Measurements from ENCODE around the gene ZNF662. TPM values are rescaled to one million over a fixed set of nuclear protein-coding genes. Genes with fewer than 3 reads are reported as not detected.

The ZNF662 gene
- total RNA-seq, 1 experiment from 2014 or later = not detected

DNA sequence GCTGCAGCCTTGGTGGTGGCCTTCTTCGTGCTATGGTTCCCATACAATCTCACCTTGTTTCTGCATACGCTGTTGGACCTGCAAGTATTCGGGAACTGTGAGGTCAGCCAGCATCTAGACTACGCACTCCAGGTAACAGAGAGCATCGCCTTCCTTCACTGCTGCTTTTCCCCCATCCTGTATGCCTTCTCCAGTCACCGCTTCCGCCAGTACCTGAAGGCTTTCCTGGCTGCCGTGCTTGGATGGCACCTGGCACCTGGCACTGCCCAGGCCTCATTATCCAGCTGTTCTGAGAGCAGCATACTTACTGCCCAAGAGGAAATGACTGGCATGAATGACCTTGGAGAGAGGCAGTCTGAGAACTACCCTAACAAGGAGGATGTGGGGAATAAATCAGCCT lies 40.7 kb upstream of the ZNF662 start:
- Histone ChIP-seq H2BK120ac (ENCODE audit: low read depth, low read length, poor library complexity, severe bottlenecking) (no peak overlapping the region), H2AK5ac (ENCODE audit: insufficient read length, low read length) (no peak overlapping the region), H4K8ac (replicated peaks; ENCODE audit: insufficient read length, low read depth, low read length) (no peak overlapping the region), H3K14ac (ENCODE audit: insufficient read depth, low read length) (no peak overlapping the region), H3K23ac (ENCODE audit: insufficient read length, low read depth, low read length) (no peak overlapping the region), H2BK5ac (ENCODE audit: insufficient read length, low read length) (no peak overlapping the region), H3T11ph (ENCODE audit: low read length) (no peak overlapping the region), H2AFZ (ENCODE audit: low read length) (no peak overlapping the region), H3K9ac (ENCODE audit: extremely low read depth, insufficient read length, low read length) (no peak overlapping the region), H4K91ac (ENCODE audit: insufficient read length, low read depth, low read length) (no peak overlapping the region), H2BK12ac (ENCODE audit: insufficient read length, low read depth, low read length) (no peak overlapping the region), H3K27me3 (ENCODE audit: insufficient read depth, low read length) (no peaks in the 10 kb centered on the region), H3K27ac (ENCODE audit: insufficient read length, low read depth, low read length) (no peak overlapping the region), H3K4ac (ENCODE audit: low read depth, low read length) (no peak overlapping the region), H3K4me2 (ENCODE audit: insufficient read depth, insufficient read length, low read length) (no peak overlapping the region), H4K5ac (ENCODE audit: insufficient read length, low read depth, low read length) (no peak overlapping the region), H3K56ac (ENCODE audit: insufficient read length, low read depth, low read length) (no peak overlapping the region), H4K20me1 (ENCODE audit: control insufficient read depth, insufficient read depth, insufficient read length) (no peaks in the 10 kb centered on the region), H2BK15ac (ENCODE audit: low read depth, low read length) (no peak overlapping the region), H3K23me2 (ENCODE audit: insufficient read length, low read depth, low read length, poor library complexity, severe bottlenecking) (no peaks in the 10 kb centered on the region), H2BK20ac (ENCODE audit: low read depth, low read length, poor library complexity, severe bottlenecking) (no peak overlapping the region), H3K18ac (ENCODE audit: insufficient read length, low read depth, low read length) (no peak overlapping the region), H3K9me3 (ENCODE audit: control insufficient read depth, low read depth, low read length) (no peaks in the 10 kb centered on the region), H3K79me2 (ENCODE audit: insufficient read depth, low read length) (no peaks in the 10 kb centered on the region), H3K79me1 (ENCODE audit: insufficient read depth, low read depth, low read length, poor library complexity, severe bottlenecking) (no peaks in the 10 kb centered on the region), H3K4me1 (ENCODE audit: insufficient read depth, low read length) (no peaks in the 10 kb centered on the region)
- H3K4me3 Mint-ChIP-seq = no peak overlapping the region
- WGBS (ENCODE audit: extremely low coverage, insufficient read length, low lambda C conversion rate) = no CpG with 5 or more reads among the region's 8 CpGs
- H3K36me3 Mint-ChIP-seq (ENCODE audit: insufficient read depth in 1 of 3, low read depth in 3 of 3) = no peaks in the 10 kb centered on the region
- DNase-seq = no peak
- no peak overlapping the region for H3K27ac Mint-ChIP-seq
- H3K27me3 Mint-ChIP-seq (ENCODE audit: low read depth) = peaks cover 22% of the 10 kb centered on the region
- H3K4me1 Mint-ChIP-seq = no peaks in the 10 kb centered on the region
- no peaks in the 10 kb centered on the region for H3K9me3 Mint-ChIP-seq
- TF ChIP-seq, protein P1, sequence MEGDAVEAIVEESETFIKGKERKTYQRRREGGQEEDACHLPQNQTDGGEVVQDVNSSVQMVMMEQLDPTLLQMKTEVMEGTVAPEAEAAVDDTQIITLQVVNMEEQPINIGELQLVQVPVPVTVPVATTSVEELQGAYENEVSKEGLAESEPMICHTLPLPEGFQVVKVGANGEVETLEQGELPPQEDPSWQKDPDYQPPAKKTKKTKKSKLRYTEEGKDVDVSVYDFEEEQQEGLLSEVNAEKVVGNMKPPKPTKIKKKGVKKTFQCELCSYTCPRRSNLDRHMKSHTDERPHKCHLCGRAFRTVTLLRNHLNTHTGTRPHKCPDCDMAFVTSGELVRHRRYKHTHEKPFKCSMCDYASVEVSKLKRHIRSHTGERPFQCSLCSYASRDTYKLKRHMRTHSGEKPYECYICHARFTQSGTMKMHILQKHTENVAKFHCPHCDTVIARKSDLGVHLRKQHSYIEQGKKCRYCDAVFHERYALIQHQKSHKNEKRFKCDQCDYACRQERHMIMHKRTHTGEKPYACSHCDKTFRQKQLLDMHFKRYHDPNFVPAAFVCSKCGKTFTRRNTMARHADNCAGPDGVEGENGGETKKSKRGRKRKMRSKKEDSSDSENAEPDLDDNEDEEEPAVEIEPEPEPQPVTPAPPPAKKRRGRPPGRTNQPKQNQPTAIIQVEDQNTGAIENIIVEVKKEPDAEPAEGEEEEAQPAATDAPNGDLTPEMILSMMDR (conservative IDR thresholded peaks at IDR 0.05) = no peak

Data from H9 (cell line).